ENCODE data around the gene LMF1. TPM values are rescaled to one million over a fixed set of nuclear protein-coding genes. Genes with fewer than 3 reads are reported as not detected.

LMF1 gene
- total and polyA plus RNA-seq, 4 donors: 8.8 to 75.0 (median 28.3) TPM

DNA sequence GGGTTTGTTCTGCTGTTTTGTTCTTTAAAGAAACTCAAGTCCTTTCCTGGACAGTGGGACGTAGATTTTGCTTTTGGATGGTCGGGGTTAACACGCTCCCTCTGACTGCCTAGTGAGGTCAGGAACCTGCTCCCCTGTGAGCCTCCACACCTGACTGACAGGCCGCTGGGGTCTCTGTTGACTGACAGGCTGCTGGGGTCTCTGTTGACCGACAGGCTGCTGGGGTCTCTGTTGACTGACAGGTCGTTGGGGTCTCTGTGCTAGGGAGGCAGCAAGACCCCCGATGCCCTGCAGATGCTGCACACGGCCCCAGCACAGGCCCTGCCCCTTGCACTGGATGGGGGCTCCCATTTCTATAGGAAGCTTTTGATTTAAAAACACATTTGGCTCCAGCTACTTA is 33.5 kb downstream of the LMF1 start:
- 81 to 87% methylated on average over 8 of the region's 8 CpGs for WGBS, 2 donors
- intact Hi-C loops (cut with DNase I): no loop called here
- H3K36me3 ChIP-seq (ENCODE audit: control insufficient read depth in 1 of 2, insufficient read depth in 2 of 2, low read length in 1 of 2): peaks cover 0 to 5% of the 10 kb centered on the region in 2 donors

DNA sequence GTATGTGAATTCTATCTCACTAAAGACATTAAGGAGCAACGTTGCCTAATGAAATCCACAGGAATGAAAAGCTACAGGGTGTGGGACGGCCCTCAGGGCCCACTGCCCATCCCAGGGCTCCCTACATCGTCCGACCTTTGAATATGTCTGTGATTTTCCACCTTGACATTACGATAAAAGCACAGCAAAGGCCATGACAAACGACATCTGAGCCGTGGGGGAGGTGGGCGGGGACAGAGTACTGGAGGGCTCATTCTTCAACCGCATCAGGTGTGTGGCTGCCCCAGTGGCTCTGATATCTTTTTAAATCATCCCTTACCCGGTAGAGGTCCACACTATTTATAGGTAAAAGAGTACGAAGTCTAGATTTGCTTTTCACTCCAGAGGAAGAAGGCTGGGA is 35.1 kb downstream of the LMF1 start:
- no peak for ATAC-seq (ENCODE audit: low FRiP score)
- Histone ChIP-seq H3K27ac (ENCODE audit: low read depth in 1 of 2, low read length in 2 of 2) (no peak overlapping the region), H3K4me1 (ENCODE audit: control insufficient read depth in 1 of 2, insufficient read depth in 2 of 2, low read length in 2 of 2) (no peaks in the 10 kb centered on the region), H3K9me3 (ENCODE audit: control insufficient read depth, low read length) (no peaks in the 10 kb centered on the region), H3K4me3 (ENCODE audit: low read length in 2 of 2) (no peak overlapping the region), H3K27me3 (ENCODE audit: control insufficient read depth in 1 of 2, insufficient read depth in 2 of 2, low read length in 1 of 2) (no peaks in the 10 kb centered on the region), H3K36me3 (ENCODE audit: control insufficient read depth in 1 of 2, insufficient read depth in 2 of 2, low read length in 1 of 2) (peaks cover 0 to 5% of the 10 kb centered on the region in 2 donors)
- 75 to 84% methylated on average over 11 of the region's 11 CpGs for WGBS, 2 donors
- intact Hi-C loops (cut with DNase I): no loop called here
- peak in 1 of 2 donors; percentile 3 for DNase-seq

More for the DNA sequence above, 33.5 kb downstream of the LMF1 start:
- no peak overlapping the region for H3K4me3 ChIP-seq (ENCODE audit: low read length in 2 of 2)
- H3K27ac ChIP-seq (ENCODE audit: low read depth in 1 of 2, low read length in 2 of 2): no peak overlapping the region
- no peaks in the 10 kb centered on the region for H3K4me1 ChIP-seq (ENCODE audit: control insufficient read depth in 1 of 2, insufficient read depth in 2 of 2, low read length in 2 of 2)
- DNase-seq (peak in 1 of 2 donors; percentile 52), ATAC-seq (ENCODE audit: low FRiP score) (no peak)
- H3K9me3 ChIP-seq (ENCODE audit: control insufficient read depth, low read length): no peaks in the 10 kb centered on the region
- H3K27me3 ChIP-seq (ENCODE audit: control insufficient read depth in 1 of 2, insufficient read depth in 2 of 2, low read length in 1 of 2): no peaks in the 10 kb centered on the region

DNA sequence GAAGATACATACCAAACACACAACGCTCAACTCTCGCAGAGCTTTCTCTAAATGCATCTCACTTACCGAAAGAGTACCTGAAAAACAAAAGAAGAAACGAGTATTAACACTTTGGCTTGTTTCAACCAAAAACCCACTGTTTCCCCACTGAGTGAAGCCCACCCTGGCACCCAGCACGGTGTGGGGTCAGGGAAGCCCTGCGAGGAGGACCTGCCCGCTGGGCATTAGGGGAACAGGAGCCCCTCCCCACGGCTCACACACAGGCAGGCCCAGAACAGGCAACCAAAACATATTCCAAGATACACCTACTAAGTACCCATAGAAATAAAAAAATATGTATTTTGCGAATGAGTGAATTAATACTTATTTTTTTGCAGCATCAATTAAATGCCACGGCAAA is 36.6 kb downstream of the LMF1 start:
- Histone ChIP-seq H3K27me3 (ENCODE audit: control insufficient read depth in 1 of 2, insufficient read depth in 2 of 2, low read length in 1 of 2) (no peaks in the 10 kb centered on the region), H3K9me3 (ENCODE audit: control insufficient read depth, low read length) (no peaks in the 10 kb centered on the region), H3K36me3 (ENCODE audit: control insufficient read depth in 1 of 2, insufficient read depth in 2 of 2, low read length in 1 of 2) (peaks cover 0 to 5% of the 10 kb centered on the region in 2 donors), H3K4me1 (ENCODE audit: control insufficient read depth in 1 of 2, insufficient read depth in 2 of 2, low read length in 2 of 2) (no peaks in the 10 kb centered on the region), H3K27ac (ENCODE audit: low read depth in 1 of 2, low read length in 2 of 2) (no peak overlapping the region), H3K4me3 (ENCODE audit: low read length in 2 of 2) (no peak overlapping the region)
- WGBS, 2 donors: 94 to 95% methylated on average over 10 of the region's 10 CpGs
- intact Hi-C loops (cut with DNase I): no loop called here
- DNase-seq (peak; percentile 21 to 55), ATAC-seq (ENCODE audit: low FRiP score) (no peak)

DNA sequence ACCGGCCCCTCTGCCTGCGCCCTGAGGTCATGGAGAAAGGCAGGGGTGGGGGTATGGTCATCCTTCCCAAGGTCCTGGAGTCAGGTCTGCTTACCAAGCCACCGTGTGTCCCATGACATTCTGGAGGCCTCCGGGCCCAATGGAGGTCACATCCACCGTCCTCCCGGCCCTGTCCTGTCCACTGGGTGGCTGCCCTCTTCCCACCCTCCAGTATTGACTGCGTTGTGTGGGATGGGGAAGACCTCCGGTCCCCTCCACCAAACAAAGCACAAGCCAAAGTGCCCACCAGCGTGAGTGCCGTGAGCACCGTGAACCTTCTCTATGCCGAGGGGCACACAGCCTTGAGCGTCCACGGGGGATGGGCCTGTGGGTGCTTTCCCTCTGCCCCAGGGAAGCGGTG is 37.2 kb downstream of the LMF1 start:
- 91 to 92% methylated on average over 15 of the region's 15 CpGs for WGBS, 2 donors
- Histone ChIP-seq H3K9me3 (ENCODE audit: control insufficient read depth, low read length) (no peaks in the 10 kb centered on the region), H3K4me1 (ENCODE audit: control insufficient read depth in 1 of 2, insufficient read depth in 2 of 2, low read length in 2 of 2) (no peaks in the 10 kb centered on the region), H3K27ac (ENCODE audit: low read depth in 1 of 2, low read length in 2 of 2) (no peak overlapping the region), H3K27me3 (ENCODE audit: control insufficient read depth in 1 of 2, insufficient read depth in 2 of 2, low read length in 1 of 2) (no peaks in the 10 kb centered on the region), H3K36me3 (ENCODE audit: control insufficient read depth in 1 of 2, insufficient read depth in 2 of 2, low read length in 1 of 2) (peaks cover 0 to 5% of the 10 kb centered on the region in 2 donors), H3K4me3 (ENCODE audit: low read length in 2 of 2) (no peak overlapping the region)
- DNase-seq (peak; percentile 42 to 60), ATAC-seq (ENCODE audit: low FRiP score) (no peak)
- intact Hi-C loops (cut with DNase I): no loop called here

DNA sequence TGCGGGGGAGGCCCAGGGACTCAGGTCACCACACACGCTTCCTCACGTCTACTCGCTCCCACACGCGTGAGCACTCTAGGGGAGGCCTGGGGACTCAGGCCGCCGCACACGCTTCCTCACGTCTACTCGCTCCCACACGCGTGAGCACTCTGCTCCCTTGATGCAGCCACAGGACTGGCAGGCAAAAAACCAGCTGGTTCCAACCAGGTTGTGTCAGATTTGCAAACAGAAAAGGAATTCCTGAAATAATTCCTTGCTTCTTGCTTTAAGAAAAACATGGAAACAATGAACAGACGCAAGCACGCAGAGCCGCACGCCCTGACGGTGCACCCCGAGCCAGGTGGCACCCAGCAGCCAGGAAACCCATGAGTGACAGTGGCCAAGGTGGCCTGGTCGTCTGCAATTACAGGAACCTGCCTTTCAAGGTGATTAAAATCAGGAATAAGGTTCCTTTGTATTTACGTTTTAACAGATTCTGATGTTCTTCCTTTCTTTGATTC is 37.9 kb downstream of the LMF1 start:
- H3K4me3 ChIP-seq (ENCODE audit: low read length in 2 of 2): no peak overlapping the region
- H3K36me3 ChIP-seq (ENCODE audit: control insufficient read depth in 1 of 2, insufficient read depth in 2 of 2, low read length in 1 of 2): peaks cover 0 to 5% of the 10 kb centered on the region in 2 donors
- no peak for ATAC-seq (ENCODE audit: low FRiP score)

DNA sequence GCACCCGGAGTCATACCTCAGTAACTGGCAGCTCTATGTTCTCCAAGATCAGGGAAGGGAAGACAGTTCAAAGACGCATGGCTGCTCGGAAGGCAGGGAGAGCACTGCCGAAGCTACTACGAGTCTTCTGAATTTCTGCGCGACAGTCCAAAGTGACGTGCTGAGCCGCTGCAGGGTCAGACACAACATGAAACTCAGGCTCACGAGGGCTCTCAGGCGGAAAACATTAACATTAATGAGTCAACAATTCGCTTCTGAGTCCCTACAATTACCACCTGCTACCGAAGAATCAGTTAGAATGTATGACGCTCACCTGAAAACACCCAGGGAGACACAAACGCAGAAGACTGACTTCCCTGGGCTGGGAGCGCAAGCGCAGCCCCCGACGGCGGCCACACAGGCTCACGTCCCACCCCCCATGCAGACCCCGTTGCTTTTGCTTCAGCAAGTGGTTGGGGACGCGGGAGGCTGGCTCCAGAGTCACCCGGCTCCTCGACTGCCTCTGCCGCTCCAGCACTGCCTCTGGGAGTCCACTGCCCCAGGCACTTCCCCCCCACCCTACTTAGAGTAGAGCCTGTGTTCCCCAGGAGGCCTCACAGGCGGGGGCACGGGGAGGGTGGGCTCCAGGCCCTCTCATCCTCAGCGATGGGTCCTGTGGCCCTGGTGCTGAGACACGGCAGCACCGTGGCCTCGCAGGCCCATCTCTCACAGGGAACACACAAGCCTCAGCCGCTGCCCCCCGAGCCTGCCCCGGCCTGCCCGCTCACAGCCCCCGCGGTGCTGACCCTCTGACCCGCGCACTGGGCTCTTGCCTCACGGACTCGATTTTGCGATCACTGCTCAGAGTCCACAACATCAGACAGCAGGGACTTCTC is 38.9 kb downstream of the LMF1 start:
- Histone ChIP-seq H3K27me3 (ENCODE audit: control insufficient read depth in 1 of 2, insufficient read depth in 2 of 2, low read length in 1 of 2) (no peaks in the 10 kb centered on the region), H3K9me3 (ENCODE audit: control insufficient read depth, low read length) (no peaks in the 10 kb centered on the region), H3K36me3 (ENCODE audit: control insufficient read depth in 1 of 2, insufficient read depth in 2 of 2, low read length in 1 of 2) (peaks cover 0 to 5% of the 10 kb centered on the region in 2 donors), H3K4me1 (ENCODE audit: control insufficient read depth in 1 of 2, insufficient read depth in 2 of 2, low read length in 2 of 2) (no peaks in the 10 kb centered on the region), H3K4me3 (ENCODE audit: low read length in 2 of 2) (no peak overlapping the region), H3K27ac (ENCODE audit: low read depth in 1 of 2, low read length in 2 of 2) (no peak overlapping the region)
- ATAC-seq (ENCODE audit: low FRiP score): peak; percentile 11
- WGBS, 2 donors: 92 to 93% methylated on average over 42 to 44 of the region's 44 CpGs
- DNase-seq: no peak
- intact Hi-C loops (cut with DNase I): no loop called here

More for the DNA sequence above, 37.9 kb downstream of the LMF1 start:
- WGBS, 2 donors: 80 to 88% methylated on average over 21 of the region's 21 CpGs
- no peaks in the 10 kb centered on the region for H3K9me3 ChIP-seq (ENCODE audit: control insufficient read depth, low read length)
- no peaks in the 10 kb centered on the region for H3K27me3 ChIP-seq (ENCODE audit: control insufficient read depth in 1 of 2, insufficient read depth in 2 of 2, low read length in 1 of 2)
- intact Hi-C loops (cut with DNase I): no loop called here
- no peak for DNase-seq
- H3K27ac ChIP-seq (ENCODE audit: low read depth in 1 of 2, low read length in 2 of 2): no peak overlapping the region
- no peaks in the 10 kb centered on the region for H3K4me1 ChIP-seq (ENCODE audit: control insufficient read depth in 1 of 2, insufficient read depth in 2 of 2, low read length in 2 of 2)

DNA sequence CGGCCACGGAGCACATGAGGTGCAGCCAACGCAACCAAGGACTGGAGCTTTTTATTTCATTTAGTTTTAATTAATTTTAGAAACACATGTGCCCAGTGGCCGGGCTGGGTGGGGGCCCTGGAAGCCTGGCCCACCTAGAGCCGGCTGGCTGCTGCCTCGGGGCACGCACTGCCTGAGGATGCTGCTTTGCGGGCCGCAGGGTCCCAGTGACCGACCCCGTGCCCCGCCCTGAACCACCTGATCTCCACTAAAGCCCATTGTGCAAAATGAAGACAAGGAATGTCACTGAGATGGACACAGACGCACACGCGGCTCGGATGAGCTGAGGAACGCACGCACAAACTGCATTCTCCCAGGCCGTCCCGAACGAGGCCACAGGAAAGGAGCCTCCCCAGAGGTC is 39.6 kb downstream of the LMF1 start:
- no peak for ATAC-seq (ENCODE audit: low FRiP score)
- Histone ChIP-seq H3K9me3 (ENCODE audit: control insufficient read depth, low read length) (no peaks in the 10 kb centered on the region), H3K27ac (ENCODE audit: low read depth in 1 of 2, low read length in 2 of 2) (no peak overlapping the region), H3K27me3 (ENCODE audit: control insufficient read depth in 1 of 2, insufficient read depth in 2 of 2, low read length in 1 of 2) (no peaks in the 10 kb centered on the region), H3K36me3 (ENCODE audit: control insufficient read depth in 1 of 2, insufficient read depth in 2 of 2, low read length in 1 of 2) (peaks cover 0 to 5% of the 10 kb centered on the region in 2 donors), H3K4me3 (ENCODE audit: low read length in 2 of 2) (no peak overlapping the region), H3K4me1 (ENCODE audit: control insufficient read depth in 1 of 2, insufficient read depth in 2 of 2, low read length in 2 of 2) (no peaks in the 10 kb centered on the region)
- DNase-seq: no peak
- 93 to 96% methylated on average over 21 of the region's 21 CpGs for WGBS, 2 donors
- intact Hi-C loops (cut with DNase I): no loop called here

DNA sequence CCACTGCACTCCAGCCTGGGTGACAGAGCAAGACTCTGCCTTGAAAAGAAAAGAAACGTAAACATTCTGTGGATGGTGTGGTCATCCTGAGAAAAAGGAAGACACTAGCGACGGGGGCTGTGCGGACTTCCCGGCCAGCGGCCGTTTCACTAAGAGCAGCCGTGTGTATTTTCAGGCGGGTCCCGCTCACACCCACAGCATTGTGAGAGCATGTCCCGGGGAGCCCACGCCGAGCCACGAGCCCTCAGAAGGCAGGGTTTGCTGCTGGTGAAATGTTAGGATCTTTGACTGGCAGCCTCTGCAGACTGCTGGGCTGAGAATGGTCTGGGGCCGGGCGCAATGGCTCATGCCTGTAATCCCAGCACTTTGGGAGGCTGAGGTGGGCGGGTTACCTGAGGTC is 40.3 kb downstream of the LMF1 start:
- H3K27ac ChIP-seq (ENCODE audit: low read depth in 1 of 2, low read length in 2 of 2): no peak overlapping the region
- DNase-seq: peak in 1 of 2 donors; percentile 66
- H3K9me3 ChIP-seq (ENCODE audit: control insufficient read depth, low read length): no peaks in the 10 kb centered on the region
- 94 to 96% methylated on average over 17 of the region's 17 CpGs for WGBS, 2 donors
- no peak for ATAC-seq (ENCODE audit: low FRiP score)
- intact Hi-C loops (cut with DNase I): no loop called here
- no peaks in the 10 kb centered on the region for H3K27me3 ChIP-seq (ENCODE audit: control insufficient read depth in 1 of 2, insufficient read depth in 2 of 2, low read length in 1 of 2)
- no peak overlapping the region for H3K4me3 ChIP-seq (ENCODE audit: low read length in 2 of 2)
- peaks cover 0 to 5% of the 10 kb centered on the region in 2 donors for H3K36me3 ChIP-seq (ENCODE audit: control insufficient read depth in 1 of 2, insufficient read depth in 2 of 2, low read length in 1 of 2)
- H3K4me1 ChIP-seq (ENCODE audit: control insufficient read depth in 1 of 2, insufficient read depth in 2 of 2, low read length in 2 of 2): no peaks in the 10 kb centered on the region

DNA sequence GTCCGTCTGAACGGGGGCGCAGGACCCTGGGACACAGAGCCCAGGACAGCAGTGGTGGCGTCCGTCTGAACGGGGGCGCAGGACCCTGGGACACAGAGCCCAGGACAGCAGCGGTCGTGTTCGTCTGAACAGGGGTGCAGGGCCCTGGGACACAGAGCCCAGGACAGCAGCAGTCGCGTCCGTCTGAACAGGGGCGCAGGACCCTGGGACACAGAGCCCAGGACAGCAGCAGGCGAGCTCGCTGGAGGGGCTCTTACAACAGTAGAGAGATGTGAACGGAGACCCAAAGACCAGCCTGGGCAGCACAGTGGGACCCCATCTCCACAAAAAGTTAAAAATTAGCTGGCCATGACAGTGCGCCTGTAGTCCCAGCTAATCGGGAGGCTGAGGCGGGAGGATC is 40.7 kb downstream of the LMF1 start:
- DNase-seq: peak; percentile 7 to 37
- intact Hi-C loops (cut with DNase I): no loop called here
- H3K36me3 ChIP-seq (ENCODE audit: control insufficient read depth in 1 of 2, insufficient read depth in 2 of 2, low read length in 1 of 2): peaks cover 0 to 5% of the 10 kb centered on the region in 2 donors
- no peaks in the 10 kb centered on the region for H3K27me3 ChIP-seq (ENCODE audit: control insufficient read depth in 1 of 2, insufficient read depth in 2 of 2, low read length in 1 of 2)
- no peak for ATAC-seq (ENCODE audit: low FRiP score)
- H3K27ac ChIP-seq (ENCODE audit: low read depth in 1 of 2, low read length in 2 of 2): no peak overlapping the region
- H3K9me3 ChIP-seq (ENCODE audit: control insufficient read depth, low read length): no peaks in the 10 kb centered on the region
- 90 to 94% methylated on average over 12 to 20 of the region's 20 CpGs for WGBS, 2 donors
- H3K4me3 ChIP-seq (ENCODE audit: low read length in 2 of 2): no peak overlapping the region
- H3K4me1 ChIP-seq (ENCODE audit: control insufficient read depth in 1 of 2, insufficient read depth in 2 of 2, low read length in 2 of 2): no peaks in the 10 kb centered on the region

Measured in aorta (tissue), 5 donors.